UCSD-AML1 (cell line): Measurements from ENCODE around the gene SORBS2.
"Not testable (repeated sequence)": the region's sequence is repeated elsewhere in the genome, so short reads cannot be mapped to it uniquely, and the experiment has no call there.

ENCODE experiments used
- DNase-seq: peaks from one replicate; lab custom pipeline; 2025; ENCODE audit not compliant: unreplicated experiment; lab: John Stamatoyannopoulos, UW

The SORBS2 gene

GRCh38 chr4:185567381-185568376 lies 244.3 kb downstream of the SORBS2 start:
- no peak for DNase-seq

- DNase-seq = no peak
Observed at GRCh38 chr4:185566972-185567371, 245.0 kb downstream of the SORBS2 start.

GRCh38 chr4:185566425-185566824 lies 245.6 kb downstream of the SORBS2 start:
- DNase-seq = no peak

- DNase-seq = no peak
Observed at GRCh38 chr4:185565696-185566095, 246.3 kb downstream of the SORBS2 start.

GRCh38 chr4:185564349-185564748 lies 247.6 kb downstream of the SORBS2 start:
- DNase-seq = no peak

GRCh38 chr4:185562531-185562930 lies 249.5 kb downstream of the SORBS2 start:
- DNase-seq = no peak

GRCh38 chr4:185560316-185560715 lies 251.7 kb downstream of the SORBS2 start:
- no peak for DNase-seq

- no peak for DNase-seq
Observed at GRCh38 chr4:185559915-185560281, 252.1 kb downstream of the SORBS2 start.

- DNase-seq = not testable (repeated sequence)
Observed at GRCh38 chr4:185559251-185559914, 252.6 kb downstream of the SORBS2 start.

- DNase-seq = no peak
Observed at GRCh38 chr4:185554365-185555126, 257.4 kb downstream of the SORBS2 start.

- DNase-seq = no peak
Observed at GRCh38 chr4:185552254-185552653, 259.7 kb downstream of the SORBS2 start.

GRCh38 chr4:185550933-185551332 lies 261.1 kb downstream of the SORBS2 start:
- no peak for DNase-seq

- DNase-seq = no peak
Observed at GRCh38 chr4:185549095-185549639, 262.8 kb downstream of the SORBS2 start.

- DNase-seq = no peak
Observed at GRCh38 chr4:185548587-185548986, 263.4 kb downstream of the SORBS2 start.

GRCh38 chr4:185546335-185546734 lies 265.7 kb downstream of the SORBS2 start:
- no peak for DNase-seq

GRCh38 chr4:185542626-185543315 lies 269.2 kb downstream of the SORBS2 start:
- no peak for DNase-seq

- no peak for DNase-seq
Observed at GRCh38 chr4:185541251-185541727, 270.7 kb downstream of the SORBS2 start.

GRCh38 chr4:185540487-185541120 lies 271.4 kb downstream of the SORBS2 start:
- no peak for DNase-seq

- DNase-seq = no peak
Observed at GRCh38 chr4:185540040-185540439, 272.0 kb downstream of the SORBS2 start.

GRCh38 chr4:185538806-185539205 lies 273.2 kb downstream of the SORBS2 start:
- DNase-seq = no peak
